Endothelial cell of umbilical vein (primary cell): ENCODE measurements around the gene NUDT3. TPM values are rescaled to one million over a fixed set of nuclear protein-coding genes. Genes with fewer than 3 reads are reported as not detected.
A peak's percentile ranks its signal among the peaks of the same experiment; 100 is the strongest.

ENCODE experiments used
- BruUV-seq: library from RNA; stranded (reverse); fragments of 400-500 nt; replicated peaks from 2 replicates; lab custom pipeline; 2021; lab: Mats Ljungman, UMichigan
- CTCF ChIA-PET: fragments of 300-600, 350-600 bp; sonication (Branson Sonifier 250); formaldehyde crosslinking; loops from one replicate; lab custom pipeline; 2021; ENCODE audit warnings: antibody characterized with exemption, inconsistent platforms; lab: Charles Lee
- POLR2A ChIA-PET: fragments of 300-600, 350-600 bp; sonication (Branson Sonifier 250); formaldehyde crosslinking; loops from one replicate; lab custom pipeline; 2021; ENCODE audit warnings: antibody characterized with exemption, inconsistent platforms; lab: Charles Lee
- DNase-seq: peaks from one replicate; pipeline ENCODE4 v3.0.0-alpha.2; 2011; ENCODE audit warnings: low read depth, low spot score
- FAIRE-seq: peaks from 2 replicates; lab custom pipeline; 2011; peaks lifted over from hg19 to GRCh38; lab: Jason Lieb, UNC
- H2AFZ ChIP-seq: 2 replicates; pipeline ENCODE4 v1.6.0; 2012; ENCODE audit warnings: low read depth, low read length, control low read depth, inconsistent platforms
- H3K27ac ChIP-seq: 2 replicates; pipeline ENCODE4 v1.5.1; 2011; ENCODE audit warnings: low read depth, mild to moderate bottlenecking, control low read depth, low read length, moderate library complexity; ENCODE audit not compliant: insufficient read depth
- H3K27me3 ChIP-seq, 2 experiments: 2 replicates each; pipeline versions ENCODE4 v1.6.0 to v1.6.1; 2011; ENCODE audit warnings: low read length in 2 of 2, mixed read lengths in 1 of 2; ENCODE audit not compliant: control insufficient read depth in 2 of 2, insufficient read depth in 2 of 2
- H3K36me3 ChIP-seq, 2 experiments: 2 replicates in 1 of 2; 3 replicates in 1 of 2; pipeline ENCODE4 v1.5.1; 2011; ENCODE audit warnings: low read length in 2 of 2, mild to moderate bottlenecking in 1 of 2, moderate library complexity in 1 of 2; ENCODE audit not compliant: control insufficient read depth in 2 of 2, insufficient read depth in 2 of 2; ENCODE audit errors: extremely low read depth in 1 of 2
- H3K4me1 ChIP-seq: 3 replicates; pipeline ENCODE4 v1.5.1; 2011; ENCODE audit warnings: mild to moderate bottlenecking, low read length; ENCODE audit not compliant: control insufficient read depth, insufficient read depth; ENCODE audit errors: extremely low read depth
- H3K4me2 ChIP-seq: 2 replicates; pipeline ENCODE4 v1.6.1; 2011; ENCODE audit warnings: low read length, control low read depth, mixed read lengths; ENCODE audit not compliant: insufficient read depth
- H3K4me3 ChIP-seq, 3 experiments: fragments of 200-600 bp in 1 of 3; sonication (generic), shearing (Covaris generic) in 1 of 3; replicated peaks in 1 of 3; 2 replicates each; pipeline ENCODE4 v1.5.1; 2011 to 2016; ENCODE audit warnings: control low read depth in 3 of 3, low read length in 3 of 3, mild to moderate bottlenecking in 2 of 3, inconsistent platforms in 1 of 3, low read depth in 1 of 3, moderate library complexity in 1 of 3; ENCODE audit not compliant: insufficient read depth in 1 of 3
- H3K79me2 ChIP-seq: 2 replicates; pipeline ENCODE4 v1.6.0; 2012; ENCODE audit warnings: low read length, inconsistent platforms; ENCODE audit not compliant: control insufficient read depth, insufficient read depth
- H3K9ac ChIP-seq: replicated peaks from 2 replicates; pipeline ENCODE3; 2011; ENCODE audit warnings: low read length, control low read depth; ENCODE audit not compliant: insufficient read depth; ENCODE audit errors: extremely low read depth
- H3K9me1 ChIP-seq: replicated peaks from 3 replicates; pipeline ENCODE4 v1.6.0; 2011; ENCODE audit warnings: mild to moderate bottlenecking, low read length; ENCODE audit not compliant: control insufficient read depth, insufficient read depth; ENCODE audit errors: extremely low read depth
- H3K9me3 ChIP-seq: replicated peaks from 2 replicates; pipeline ENCODE4 v1.5.1; 2012; ENCODE audit warnings: low read length, inconsistent platforms; ENCODE audit not compliant: control insufficient read depth, insufficient read depth
- H4K20me1 ChIP-seq: replicated peaks from 2 replicates; pipeline ENCODE3; 2011; ENCODE audit warnings: mild to moderate bottlenecking, low read length; ENCODE audit not compliant: control insufficient read depth, insufficient read depth; ENCODE audit errors: extremely low read depth
- CTCF ChIP-seq, 2 donors: IDR thresholded peaks; 1 replicate in 1 of 2; 2 replicates in 1 of 2; pipeline ENCODE4 v1.5.1; 2011; ENCODE audit warnings: low read length in 2 of 2, mild to moderate bottlenecking in 2 of 2, moderate library complexity in 2 of 2, control low read depth in 1 of 2, inconsistent platforms in 1 of 2, low read depth in 1 of 2; ENCODE audit not compliant: insufficient read depth in 1 of 2; ENCODE audit errors: extremely low read depth in 1 of 2
- EZH2 ChIP-seq: IDR thresholded peaks from 2 replicates; pipeline ENCODE4 v1.6.1; 2012; ENCODE audit warnings: borderline replicate concordance, low read depth, mild to moderate bottlenecking, moderate library complexity, low read length, inconsistent platforms; ENCODE audit not compliant: severe bottlenecking
- FOS ChIP-seq: IDR thresholded peaks from 2 replicates; pipeline ENCODE4 v1.6.1; 2011; ENCODE audit warnings: mild to moderate bottlenecking, low read length, moderate library complexity, borderline replicate concordance; ENCODE audit not compliant: insufficient read depth
- GATA2 ChIP-seq: IDR thresholded peaks from 2 replicates; pipeline ENCODE4 v1.7.0; 2011; ENCODE audit warnings: low read depth, mild to moderate bottlenecking, moderate library complexity, mixed read lengths, low read length; ENCODE audit not compliant: insufficient read length, insufficient read depth
- JUN ChIP-seq: IDR thresholded peaks from 2 replicates; pipeline ENCODE4 v1.6.1; 2011; ENCODE audit warnings: borderline replicate concordance, low read depth; ENCODE audit not compliant: insufficient read length, insufficient read depth
- MYC ChIP-seq: IDR thresholded peaks from one replicate; pipeline ENCODE4 v1.6.1; 2011; ENCODE audit warnings: mild to moderate bottlenecking, low read depth, low read length
- POLR2A ChIP-seq: IDR thresholded peaks from 2 replicates; pipeline ENCODE4 v1.6.1; 2012; ENCODE audit warnings: low read depth, mild to moderate bottlenecking, control low read depth, low read length
- POLR2AphosphoS5 ChIP-seq: IDR thresholded peaks from 2 replicates; pipeline ENCODE4 v1.6.1; 2012; ENCODE audit warnings: low read depth, mild to moderate bottlenecking, control low read depth, low read length, moderate library complexity; ENCODE audit not compliant: insufficient read depth
- dilution Hi-C: fragments of 300-500 bp; cut with MboI; formaldehyde crosslinking; loops from one replicate; pipeline ENCODE4 v1.15.0; 2019; ENCODE audit warnings: low sequenced_read_pairs; ENCODE audit not compliant: extremely low pct_ligation_motif_present
- intact Hi-C: fragments of 100-400 bp; cut with micrococcal nuclease; formaldehyde crosslinking; loops from one replicate; pipeline ENCODE4 v1.10.0; 2022
- polyA plus RNA-seq, 4 experiments: library from polyadenylated mRNA; depleted of rRNA in 3 of 4; stranded (reverse) in 3 of 4; unstranded in 1 of 4; fragments of >200 nt; gene quantifications; 2 replicates each; pipeline versions ENCODE4 v1.2.1 to v1.2.3, GENCODE V29; 2011 to 2012; ENCODE audit warnings: missing spikeins in 1 of 4
- total RNA-seq: library from RNA; stranded (reverse); gene quantifications from 2 replicates; pipeline ENCODE4 v1.2.3, GENCODE V29; 2021
- TF ChIP-seq, protein P1 (sequence below): IDR thresholded peaks from 2 replicates; pipeline ENCODE4 v1.6.1; 2011; ENCODE audit not compliant: insufficient read depth, insufficient read length

Gene NUDT3
- total and polyA plus RNA-seq, 2 donors (not counting 3 experiments of a cell fraction or from before 2014, with no cell fraction given): 11.9 to 30.9 TPM

DNA sequence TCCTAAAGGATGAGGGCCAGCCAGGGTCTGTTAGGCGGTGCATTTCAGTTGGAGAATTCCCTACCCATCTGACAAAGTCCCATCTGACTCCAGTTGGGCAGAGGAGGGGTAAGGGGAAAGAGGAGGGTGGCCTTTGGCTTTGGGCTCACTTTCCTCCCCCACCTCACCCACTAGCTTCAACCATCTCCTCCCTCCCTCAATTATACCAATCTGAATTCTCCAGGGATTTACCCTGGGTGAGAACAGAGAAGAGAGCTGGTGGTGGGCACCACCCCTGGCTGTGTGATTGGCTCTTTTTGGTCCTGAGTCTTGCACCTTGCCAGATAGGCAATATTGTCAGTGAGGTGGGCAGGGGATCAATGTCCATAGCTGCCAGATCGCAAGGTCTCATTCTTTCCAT, 152.6 kb downstream of the NUDT3 start:
- Histone ChIP-seq H3K4me1 (peaks cover 72% of the 10 kb centered on the region), H3K79me2 (peaks cover 56% of the 10 kb centered on the region), H3K9ac (peak overlapping the region; percentile 12)

GRCh38 chr6:34239500-34239825, 153.0 kb downstream of the NUDT3 start:
- Histone ChIP-seq H4K20me1 (no peaks in the 10 kb centered on the region), H3K4me3 (peak overlapping the region in 2 of 3 experiments; percentile 97 to 98), H3K27me3 (no peaks in the 10 kb centered on the region), H3K9me3 (no peaks in the 10 kb centered on the region), H3K9me1 (no peaks in the 10 kb centered on the region), H3K4me1 (peaks cover 71% of the 10 kb centered on the region), H3K27ac (peak overlapping the region; percentile 70), H3K36me3 (peaks cover 9 to 12% of the 10 kb centered on the region in 2 experiments), H3K4me2 (peak overlapping the region; percentile 94), H2AFZ (no peak overlapping the region), H3K79me2 (peaks cover 56% of the 10 kb centered on the region), H3K9ac (peak overlapping the region; percentile 82)
- intact Hi-C loops: loop anchor here (5.0 kb wide), 1 partner anchor 457 kb away; no protein-coding TSS in a partner anchor
- FAIRE-seq (no peak), DNase-seq (no peak)
- POLR2A ChIA-PET: no interaction called here
- CTCF ChIA-PET: interaction anchor here (1.5 to 6.1 kb wide), 2 partner anchors 43 to 175 kb away, joined by 10 to 74 read pairs; no protein-coding TSS in a partner anchor
- BruUV-seq: no TSS peak
- dilution Hi-C loops: no loop called here
- TF ChIP-seq JUN (no peak), EZH2 (no peak), MYC (no peak), FOS (no peak), POLR2AphosphoS5 (no peak), CTCF (IDR thresholded peaks at IDR 0.05; ENCODE audit: extremely low read depth in 1 of 2, insufficient read depth in 1 of 2, low read depth in 1 of 2, low read length in 2 of 2) (no peak), GATA2 (no peak), POLR2A (no peak)
- TF ChIP-seq, protein P1, sequence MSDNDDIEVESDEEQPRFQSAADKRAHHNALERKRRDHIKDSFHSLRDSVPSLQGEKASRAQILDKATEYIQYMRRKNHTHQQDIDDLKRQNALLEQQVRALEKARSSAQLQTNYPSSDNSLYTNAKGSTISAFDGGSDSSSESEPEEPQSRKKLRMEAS: no peak

More for the DNA sequence above, 152.6 kb downstream of the NUDT3 start:
- no TSS peak for BruUV-seq
- intact Hi-C loops: loop anchor here (5.0 kb wide), 1 partner anchor 458 kb away; no protein-coding TSS in a partner anchor
- Histone ChIP-seq H3K27ac (peak overlapping the region; percentile 70), H3K4me3 (peak overlapping the region in 2 of 3 experiments; percentile 97 to 98), H3K27me3 (no peaks in the 10 kb centered on the region), H3K9me3 (no peaks in the 10 kb centered on the region), H3K36me3 (peaks cover 9 to 12% of the 10 kb centered on the region in 2 experiments), H4K20me1 (no peaks in the 10 kb centered on the region), H3K4me2 (peak overlapping the region; percentile 94), H2AFZ (no peak overlapping the region), H3K9me1 (no peaks in the 10 kb centered on the region)
- ChIA-PET POLR2A (no interaction called here), CTCF (interaction anchor here (1.5 to 6.1 kb wide), 2 partner anchors 44 to 175 kb away, joined by 10 to 74 read pairs; no protein-coding TSS in a partner anchor)
- TF ChIP-seq FOS (no peak), POLR2AphosphoS5 (peak; percentile 11), MYC (no peak), POLR2A (peak; percentile 23)
- FAIRE-seq (peak; percentile 49), DNase-seq (no peak)
- dilution Hi-C loops: no loop called here
